Measurements from ENCODE around the gene OLFML2A. TPM values are rescaled to one million over a fixed set of nuclear protein-coding genes. Genes with fewer than 3 reads are reported as not detected.
A peak's percentile ranks its signal among the peaks of the same experiment; 100 is the strongest.

OLFML2A gene
- total RNA-seq, 6 experiments from 2014 or later = 0.12 to 0.74 (median 0.40) TPM

DNA sequence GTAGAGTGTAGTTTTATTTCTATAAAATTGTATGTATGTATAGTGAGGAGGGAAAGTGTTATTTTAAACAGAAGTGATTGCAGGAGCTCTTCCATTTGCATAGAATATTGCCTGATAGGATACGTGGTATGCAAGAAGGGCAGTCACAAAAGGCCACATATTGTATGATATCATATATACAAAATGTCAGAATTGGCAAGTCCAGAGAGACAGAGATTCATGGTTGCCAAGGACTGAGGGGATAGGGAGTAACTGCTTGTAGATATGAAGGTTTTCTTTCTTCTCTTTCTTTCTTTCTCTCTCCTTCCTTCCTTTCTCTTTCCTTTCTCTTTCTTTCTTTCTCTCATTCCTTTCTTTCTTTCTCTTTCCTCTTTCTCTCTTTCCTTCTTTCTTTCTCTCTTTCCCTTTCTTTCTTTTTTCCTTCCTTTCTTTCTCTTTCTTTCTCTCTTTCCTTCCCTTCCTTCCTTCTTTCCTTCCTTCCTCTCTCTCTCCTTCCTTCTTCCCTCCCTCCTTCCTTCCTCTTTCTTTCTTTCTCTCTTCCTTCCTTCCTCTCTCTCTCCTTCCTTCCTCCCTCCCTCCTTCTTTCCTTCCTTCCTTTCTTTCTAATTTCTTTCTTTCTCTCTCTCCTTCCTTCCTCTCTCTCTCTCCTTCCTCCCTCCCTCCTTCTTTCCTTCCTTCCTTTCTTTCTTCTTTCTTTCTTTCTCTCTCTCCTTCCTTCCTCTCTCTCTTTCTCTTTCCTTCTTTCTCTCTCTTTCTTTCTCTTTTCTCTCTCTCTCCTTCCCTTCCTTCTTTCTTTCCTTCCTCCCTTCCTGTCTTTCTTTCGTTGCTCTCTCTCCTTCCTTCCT, 51.8 kb downstream of the OLFML2A start:
- H3K27me3 ChIP-seq = no peaks in the 10 kb centered on the region
- H3K27ac ChIP-seq = no peak overlapping the region
- 21% methylated on average over 2 of the region's 2 CpGs for WGBS (ENCODE audit: insufficient coverage, low coverage, low lambda C conversion rate, missing lambda C conversion rate)
- no peaks in the 10 kb centered on the region for H3K4me1 ChIP-seq
- no peak for ATAC-seq
- H3K4me3 ChIP-seq = no peak overlapping the region
- no peaks in the 10 kb centered on the region for H3K9me3 ChIP-seq
- intact Hi-C loops (cut with DNase I) = no loop called here
- no peak for DNase-seq
- no peaks in the 10 kb centered on the region for H3K36me3 ChIP-seq
- TF ChIP-seq POLR2A (IDR thresholded peaks at IDR 0.05) = no peak
- TF ChIP-seq, protein P1, sequence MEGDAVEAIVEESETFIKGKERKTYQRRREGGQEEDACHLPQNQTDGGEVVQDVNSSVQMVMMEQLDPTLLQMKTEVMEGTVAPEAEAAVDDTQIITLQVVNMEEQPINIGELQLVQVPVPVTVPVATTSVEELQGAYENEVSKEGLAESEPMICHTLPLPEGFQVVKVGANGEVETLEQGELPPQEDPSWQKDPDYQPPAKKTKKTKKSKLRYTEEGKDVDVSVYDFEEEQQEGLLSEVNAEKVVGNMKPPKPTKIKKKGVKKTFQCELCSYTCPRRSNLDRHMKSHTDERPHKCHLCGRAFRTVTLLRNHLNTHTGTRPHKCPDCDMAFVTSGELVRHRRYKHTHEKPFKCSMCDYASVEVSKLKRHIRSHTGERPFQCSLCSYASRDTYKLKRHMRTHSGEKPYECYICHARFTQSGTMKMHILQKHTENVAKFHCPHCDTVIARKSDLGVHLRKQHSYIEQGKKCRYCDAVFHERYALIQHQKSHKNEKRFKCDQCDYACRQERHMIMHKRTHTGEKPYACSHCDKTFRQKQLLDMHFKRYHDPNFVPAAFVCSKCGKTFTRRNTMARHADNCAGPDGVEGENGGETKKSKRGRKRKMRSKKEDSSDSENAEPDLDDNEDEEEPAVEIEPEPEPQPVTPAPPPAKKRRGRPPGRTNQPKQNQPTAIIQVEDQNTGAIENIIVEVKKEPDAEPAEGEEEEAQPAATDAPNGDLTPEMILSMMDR (IDR thresholded peaks at IDR 0.05) = no peak

DNA sequence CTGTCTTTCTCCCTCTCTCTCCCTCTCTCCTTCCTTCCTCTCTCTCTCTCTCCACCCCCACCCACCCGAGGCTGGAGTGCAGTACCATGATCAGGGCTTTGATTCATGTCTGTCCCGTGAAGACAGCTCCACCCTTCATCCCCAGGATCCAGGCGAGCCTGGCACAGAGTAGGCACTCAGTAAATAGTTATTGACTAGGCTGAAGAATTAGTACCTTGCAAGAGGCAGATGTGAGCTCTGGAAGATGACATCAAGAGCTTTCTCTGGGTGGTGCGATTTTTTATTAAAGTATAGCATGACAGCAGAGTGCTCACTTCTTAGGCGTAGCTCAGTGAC, 52.4 kb downstream of the OLFML2A start:
- ATAC-seq (no peak), DNase-seq (peak in 1 of 3 donors; percentile 8)
- WGBS (ENCODE audit: insufficient coverage, low coverage, low lambda C conversion rate, missing lambda C conversion rate) = 33% methylated on average over 5 of the region's 5 CpGs
- Histone ChIP-seq H3K27ac (no peak overlapping the region), H3K36me3 (no peaks in the 10 kb centered on the region), H3K4me3 (no peak overlapping the region), H3K9me3 (no peaks in the 10 kb centered on the region), H3K27me3 (no peaks in the 10 kb centered on the region), H3K4me1 (no peaks in the 10 kb centered on the region)
- TF ChIP-seq, protein P1 (IDR thresholded peaks at IDR 0.05) = no peak
- no peak for TF ChIP-seq POLR2A (IDR thresholded peaks at IDR 0.05)
- intact Hi-C loops (cut with DNase I) = no loop called here

DNA sequence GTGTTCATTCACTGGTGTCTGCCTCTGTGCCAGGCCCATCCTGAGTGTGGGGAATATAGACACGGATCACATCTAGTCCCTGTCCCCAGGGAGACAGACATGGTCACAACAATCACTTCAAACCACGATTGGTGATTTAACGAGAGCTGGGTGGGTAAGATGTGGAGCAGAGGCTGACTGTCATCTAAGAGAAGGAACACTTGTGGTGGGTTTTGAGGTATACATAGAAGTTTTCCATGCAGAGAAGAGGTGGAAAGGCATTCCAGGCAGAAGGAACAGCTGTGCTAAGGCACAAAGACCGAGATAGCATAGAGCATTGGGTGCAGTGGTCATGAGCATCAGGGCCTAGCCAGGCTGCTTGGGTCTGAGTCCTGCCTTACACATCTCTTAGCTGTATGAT, 53.7 kb downstream of the OLFML2A start:
- Histone ChIP-seq H3K27ac (no peak overlapping the region), H3K4me3 (no peak overlapping the region), H3K4me1 (no peaks in the 10 kb centered on the region), H3K36me3 (no peaks in the 10 kb centered on the region), H3K27me3 (no peaks in the 10 kb centered on the region), H3K9me3 (no peaks in the 10 kb centered on the region)
- 54% methylated on average over 4 of the region's 4 CpGs for WGBS (ENCODE audit: insufficient coverage, low coverage, low lambda C conversion rate, missing lambda C conversion rate)
- TF ChIP-seq, protein P1 (IDR thresholded peaks at IDR 0.05) = no peak
- no peak for TF ChIP-seq POLR2A (IDR thresholded peaks at IDR 0.05)
- DNase-seq (no peak), ATAC-seq (no peak)
- intact Hi-C loops (cut with DNase I) = no loop called here

DNA sequence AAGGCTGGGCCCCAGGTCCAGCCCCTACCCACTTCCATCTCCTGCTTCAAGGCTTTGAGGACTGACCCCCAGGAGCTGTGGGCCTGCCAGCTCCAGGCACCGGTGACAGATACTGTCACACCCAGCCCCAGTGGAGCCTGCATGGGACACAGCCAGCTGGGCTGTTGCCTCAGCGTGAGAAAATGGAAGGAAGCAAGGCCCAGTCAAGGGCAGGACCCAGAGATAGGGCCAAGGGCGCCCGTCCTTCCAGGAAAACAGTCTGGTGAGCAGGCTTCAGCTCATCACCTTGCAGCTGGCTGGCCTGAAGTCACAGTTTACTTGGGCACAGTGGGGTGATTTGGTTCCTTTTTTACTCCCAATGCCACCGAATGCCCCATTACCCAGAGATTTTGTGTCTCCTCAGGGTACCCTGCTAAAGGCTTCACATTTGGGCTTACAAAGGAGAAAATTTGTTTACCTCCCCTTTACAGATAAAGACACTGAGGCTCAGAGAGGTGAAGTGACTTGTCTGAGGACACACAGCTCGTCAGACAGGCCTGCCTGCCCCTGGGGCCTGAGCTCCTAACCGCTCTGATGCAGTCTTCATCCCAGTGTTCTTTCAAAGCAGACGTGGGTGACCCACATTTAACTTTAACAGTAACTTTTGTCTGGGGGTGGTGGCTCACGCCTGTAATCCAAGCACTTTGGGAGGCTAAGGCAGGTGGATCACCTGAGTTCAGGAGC, 54.9 kb downstream of the OLFML2A start:
- Histone ChIP-seq H3K4me1 (no peaks in the 10 kb centered on the region), H3K36me3 (no peaks in the 10 kb centered on the region), H3K4me3 (no peak overlapping the region), H3K9me3 (no peaks in the 10 kb centered on the region), H3K27me3 (no peaks in the 10 kb centered on the region), H3K27ac (no peak overlapping the region)
- TF ChIP-seq POLR2A (IDR thresholded peaks at IDR 0.05) = no peak
- TF ChIP-seq, protein P1 (IDR thresholded peaks at IDR 0.05) = no peak
- 70% methylated on average over 3 of the region's 9 CpGs for WGBS (ENCODE audit: insufficient coverage, low coverage, low lambda C conversion rate, missing lambda C conversion rate)
- ATAC-seq (peak; percentile 69 to 85 (median 76)), DNase-seq (no peak)
- intact Hi-C loops (cut with DNase I) = no loop called here
